Progenitor cell of endocrine pancreas (in vitro differentiated cells): Measurements from ENCODE around the gene ACOT7. TPM values are rescaled to one million over a fixed set of nuclear protein-coding genes. Genes with fewer than 3 reads are reported as not detected.

Source experiments
- DNase-seq: peaks from one replicate; pipeline ENCODE4 v3.0.0; 2021; ENCODE audit warnings: low spot score; ENCODE audit not compliant: unreplicated experiment
- H3K27ac Mint-ChIP-seq: 2 replicates; pipeline ENCODE4 v1.8.0; 2021; ENCODE audit warnings: mild to moderate bottlenecking, moderate library complexity, mixed read lengths
- H3K27me3 Mint-ChIP-seq: 2 replicates; pipeline ENCODE4 v1.8.0; 2021; ENCODE audit warnings: mixed read lengths
- H3K36me3 Mint-ChIP-seq: 2 replicates; pipeline ENCODE4 v1.8.0; 2022; ENCODE audit warnings: mixed read lengths; ENCODE audit not compliant: insufficient read depth
- H3K4me1 Mint-ChIP-seq: 2 replicates; pipeline ENCODE4 v1.8.0; 2021; ENCODE audit warnings: low read depth, mixed read lengths
- H3K4me3 Mint-ChIP-seq: 2 replicates; pipeline ENCODE4 v1.8.0; 2021; ENCODE audit warnings: low read depth, mild to moderate bottlenecking, moderate library complexity, mixed read lengths
- H3K9me3 Mint-ChIP-seq: 2 replicates; pipeline ENCODE4 v1.8.0; 2021; ENCODE audit warnings: low read depth, mixed read lengths
- CTCF ChIP-seq: fragments of 200-600 bp; sonication (generic); IDR thresholded peaks from one replicate; pipeline ENCODE4 v1.5.0; 2021; ENCODE audit warnings: antibody characterized with exemption, mild to moderate bottlenecking; ENCODE audit not compliant: unreplicated experiment
- total RNA-seq: library from RNA; stranded (reverse); gene quantifications from 2 replicates; pipeline ENCODE4 v1.2.1, GENCODE V29; 2021

The ACOT7 gene
- total RNA-seq, 1 donor from 2014 or later, result 30.2 TPM

- H3K36me3 Mint-ChIP-seq, result no peaks in the 10 kb centered on the region
- no peak overlapping the region for H3K4me3 Mint-ChIP-seq
- no peaks in the 10 kb centered on the region for H3K9me3 Mint-ChIP-seq
- H3K4me1 Mint-ChIP-seq, result no peaks in the 10 kb centered on the region
- H3K27me3 Mint-ChIP-seq, result no peaks in the 10 kb centered on the region
- DNase-seq, result no peak
- no peak for TF ChIP-seq CTCF
- H3K27ac Mint-ChIP-seq, result no peak overlapping the region
These were observed 63.1 kb downstream of the ACOT7 start for GRCh38 chr1:6330410-6330911.

- no peak for DNase-seq
- H3K9me3 Mint-ChIP-seq, result no peaks in the 10 kb centered on the region
- H3K36me3 Mint-ChIP-seq, result no peaks in the 10 kb centered on the region
- peak overlapping the region; percentile 41 for H3K27ac Mint-ChIP-seq
- no peak for TF ChIP-seq CTCF
- H3K4me3 Mint-ChIP-seq, result no peak overlapping the region
- H3K27me3 Mint-ChIP-seq, result no peaks in the 10 kb centered on the region
- no peaks in the 10 kb centered on the region for H3K4me1 Mint-ChIP-seq
These were observed 63.7 kb downstream of the ACOT7 start for GRCh38 chr1:6329851-6330250.

- H3K36me3 Mint-ChIP-seq, result no peaks in the 10 kb centered on the region
- DNase-seq, result no peak
- H3K4me1 Mint-ChIP-seq, result no peaks in the 10 kb centered on the region
- no peak overlapping the region for H3K4me3 Mint-ChIP-seq
- H3K9me3 Mint-ChIP-seq, result no peaks in the 10 kb centered on the region
- no peak overlapping the region for H3K27ac Mint-ChIP-seq
- TF ChIP-seq CTCF, result no peak
- H3K27me3 Mint-ChIP-seq, result no peaks in the 10 kb centered on the region
These were observed 64.2 kb downstream of the ACOT7 start for GRCh38 chr1:6329396-6329795.

- H3K27me3 Mint-ChIP-seq, result no peaks in the 10 kb centered on the region
- no peak for TF ChIP-seq CTCF
- H3K27ac Mint-ChIP-seq, result no peak overlapping the region
- H3K9me3 Mint-ChIP-seq, result no peaks in the 10 kb centered on the region
- H3K4me3 Mint-ChIP-seq, result no peak overlapping the region
- DNase-seq, result no peak
- H3K4me1 Mint-ChIP-seq, result no peaks in the 10 kb centered on the region
- no peaks in the 10 kb centered on the region for H3K36me3 Mint-ChIP-seq
These were observed 64.9 kb downstream of the ACOT7 start for GRCh38 chr1:6328696-6329095.

GRCh38 chr1:6328091-6328490, 65.5 kb downstream of the ACOT7 start:
- DNase-seq, result no peak
- H3K27ac Mint-ChIP-seq, result no peak overlapping the region
- H3K36me3 Mint-ChIP-seq, result no peaks in the 10 kb centered on the region
- H3K4me1 Mint-ChIP-seq, result no peaks in the 10 kb centered on the region
- H3K4me3 Mint-ChIP-seq, result no peak overlapping the region
- no peaks in the 10 kb centered on the region for H3K27me3 Mint-ChIP-seq
- TF ChIP-seq CTCF, result no peak
- H3K9me3 Mint-ChIP-seq, result no peaks in the 10 kb centered on the region
